ENCODE measurements around the gene ZBTB38.

ZBTB38 gene

GRCh38 chr3:141412936-141413354, 44.6 kb downstream of the ZBTB38 start:
- no peak overlapping the region for H3K4me3 ChIP-seq (ENCODE audit: low read length)
- H3K9ac ChIP-seq (ENCODE audit: low read length) = no peak overlapping the region
- no peaks in the 10 kb centered on the region for H3K9me3 ChIP-seq (ENCODE audit: control insufficient read depth, low read depth, low read length)
- H3K27ac ChIP-seq (ENCODE audit: low read length) = no peak overlapping the region
- peaks cover 32% of the 10 kb centered on the region for H3K27me3 ChIP-seq (ENCODE audit: control insufficient read depth, insufficient read depth, low read length)
- H3K36me3 ChIP-seq (ENCODE audit: control insufficient read depth, low read depth, low read length) = no peaks in the 10 kb centered on the region
- peaks cover 17% of the 10 kb centered on the region for H3K4me1 ChIP-seq (ENCODE audit: control insufficient read depth, low read depth, low read length)

DNA sequence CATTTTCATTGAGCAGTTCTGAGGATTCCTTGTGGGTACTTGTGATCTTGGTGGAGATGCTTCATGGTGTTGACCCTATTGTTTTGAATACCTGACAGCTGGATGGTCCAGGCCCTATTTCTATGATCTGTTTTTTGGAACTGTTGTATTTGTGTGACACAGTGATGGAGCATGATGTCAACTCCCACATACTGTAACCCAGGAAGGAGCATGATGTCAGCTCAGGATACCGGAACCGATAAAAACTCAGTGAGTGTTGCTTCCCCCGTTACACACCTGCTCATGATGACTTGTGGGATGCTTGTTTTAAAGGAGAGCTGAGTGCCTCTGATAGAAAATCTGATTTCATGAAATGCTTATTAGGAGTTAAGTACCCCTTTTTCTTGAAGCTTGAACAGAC, 45.1 kb downstream of the ZBTB38 start:
- Histone ChIP-seq H3K36me3 (ENCODE audit: control insufficient read depth, low read depth, low read length) (no peaks in the 10 kb centered on the region), H3K9ac (ENCODE audit: low read length) (no peak overlapping the region), H3K4me3 (ENCODE audit: low read length) (no peak overlapping the region), H3K27me3 (ENCODE audit: control insufficient read depth, insufficient read depth, low read length) (peaks cover 30% of the 10 kb centered on the region), H3K4me1 (ENCODE audit: control insufficient read depth, low read depth, low read length) (peaks cover 17% of the 10 kb centered on the region), H3K27ac (ENCODE audit: low read length) (no peak overlapping the region), H3K9me3 (ENCODE audit: control insufficient read depth, low read depth, low read length) (no peaks in the 10 kb centered on the region)

GRCh38 chr3:141413801-141414689, 45.7 kb downstream of the ZBTB38 start:
- no peaks in the 10 kb centered on the region for H3K36me3 ChIP-seq (ENCODE audit: control insufficient read depth, low read depth, low read length)
- no peak overlapping the region for H3K4me3 ChIP-seq (ENCODE audit: low read length)
- H3K4me1 ChIP-seq (ENCODE audit: control insufficient read depth, low read depth, low read length) = peaks cover 17% of the 10 kb centered on the region
- no peaks in the 10 kb centered on the region for H3K9me3 ChIP-seq (ENCODE audit: control insufficient read depth, low read depth, low read length)
- no peak overlapping the region for H3K9ac ChIP-seq (ENCODE audit: low read length)
- no peak overlapping the region for H3K27ac ChIP-seq (ENCODE audit: low read length)
- peaks cover 24% of the 10 kb centered on the region for H3K27me3 ChIP-seq (ENCODE audit: control insufficient read depth, insufficient read depth, low read length)

DNA sequence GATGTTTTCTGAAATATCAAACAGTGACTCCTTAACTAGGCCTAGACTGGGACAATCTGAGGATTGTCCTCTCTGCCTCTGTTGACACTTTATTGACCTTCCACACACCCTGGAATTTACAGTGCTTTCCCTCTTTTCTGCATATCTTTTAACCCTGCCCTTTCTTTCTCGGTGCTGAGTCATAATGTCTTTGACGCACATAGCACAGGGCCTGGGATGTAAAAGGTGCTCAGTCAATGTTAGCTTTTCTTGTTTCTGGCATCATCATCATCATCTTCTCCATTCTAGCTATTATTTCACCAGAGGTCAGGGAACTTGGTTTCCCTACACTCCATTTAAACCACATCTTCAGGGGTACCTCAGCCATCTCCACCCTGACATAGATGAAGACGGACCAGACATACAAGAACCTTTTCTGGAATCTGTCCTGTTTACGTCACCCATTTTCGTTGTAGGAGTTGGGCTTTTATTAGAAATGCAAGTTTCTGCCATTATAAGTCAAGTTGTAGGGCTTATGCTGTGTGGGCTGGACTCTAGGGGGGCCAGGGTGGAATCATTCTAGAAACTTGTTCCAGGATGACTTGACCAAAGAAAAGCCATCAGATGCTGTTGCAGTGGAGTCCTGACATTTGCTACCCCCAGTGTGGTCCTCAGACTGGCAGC, 46.6 kb downstream of the ZBTB38 start:
- no peaks in the 10 kb centered on the region for H3K9me3 ChIP-seq (ENCODE audit: control insufficient read depth, low read depth, low read length)
- no peak overlapping the region for H3K4me3 ChIP-seq (ENCODE audit: low read length)
- no peaks in the 10 kb centered on the region for H3K36me3 ChIP-seq (ENCODE audit: control insufficient read depth, low read depth, low read length)
- peaks cover 17% of the 10 kb centered on the region for H3K27me3 ChIP-seq (ENCODE audit: control insufficient read depth, insufficient read depth, low read length)
- no peak overlapping the region for H3K27ac ChIP-seq (ENCODE audit: low read length)
- peaks cover 17% of the 10 kb centered on the region for H3K4me1 ChIP-seq (ENCODE audit: control insufficient read depth, low read depth, low read length)
- H3K9ac ChIP-seq (ENCODE audit: low read length) = no peak overlapping the region

DNA sequence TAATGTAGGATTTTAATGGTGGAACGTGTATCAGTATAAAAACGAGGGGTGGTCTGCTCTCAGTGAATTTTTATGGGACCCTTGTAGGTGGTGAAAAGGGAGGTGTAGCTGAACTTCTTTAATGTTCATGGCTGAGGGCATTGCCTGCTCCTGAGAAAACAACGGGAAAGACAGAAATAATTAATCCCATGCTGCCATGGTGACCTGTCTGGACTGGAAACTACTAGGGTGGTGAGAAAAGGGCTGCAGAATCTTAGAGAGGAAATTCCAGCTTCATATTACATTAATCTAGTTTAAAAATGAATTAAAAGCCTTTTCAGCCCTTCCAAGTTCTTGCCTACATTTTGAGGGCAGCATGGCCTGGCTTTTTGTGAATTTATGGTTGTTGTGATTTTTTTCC, 47.6 kb downstream of the ZBTB38 start:
- Histone ChIP-seq H3K9me3 (ENCODE audit: control insufficient read depth, low read depth, low read length) (no peaks in the 10 kb centered on the region), H3K27ac (ENCODE audit: low read length) (no peak overlapping the region), H3K9ac (ENCODE audit: low read length) (no peak overlapping the region), H3K4me1 (ENCODE audit: control insufficient read depth, low read depth, low read length) (peaks cover 17% of the 10 kb centered on the region), H3K36me3 (ENCODE audit: control insufficient read depth, low read depth, low read length) (no peaks in the 10 kb centered on the region), H3K4me3 (ENCODE audit: low read length) (no peak overlapping the region), H3K27me3 (ENCODE audit: control insufficient read depth, insufficient read depth, low read length) (peaks cover 7% of the 10 kb centered on the region)

All from iPS-18a (cell line).